ENCODE measurements around the gene RNF11. TPM values are rescaled to one million over a fixed set of nuclear protein-coding genes. Genes with fewer than 3 reads are reported as not detected.
"Not testable (repeated sequence)": the region's sequence is repeated elsewhere in the genome, so short reads cannot be mapped to it uniquely, and the experiment has no call there.

The RNF11 gene, protein sequence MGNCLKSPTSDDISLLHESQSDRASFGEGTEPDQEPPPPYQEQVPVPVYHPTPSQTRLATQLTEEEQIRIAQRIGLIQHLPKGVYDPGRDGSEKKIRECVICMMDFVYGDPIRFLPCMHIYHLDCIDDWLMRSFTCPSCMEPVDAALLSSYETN
- total RNA-seq: 10 to 100 TPM; 35.1 to 35.3 TPM

DNA sequence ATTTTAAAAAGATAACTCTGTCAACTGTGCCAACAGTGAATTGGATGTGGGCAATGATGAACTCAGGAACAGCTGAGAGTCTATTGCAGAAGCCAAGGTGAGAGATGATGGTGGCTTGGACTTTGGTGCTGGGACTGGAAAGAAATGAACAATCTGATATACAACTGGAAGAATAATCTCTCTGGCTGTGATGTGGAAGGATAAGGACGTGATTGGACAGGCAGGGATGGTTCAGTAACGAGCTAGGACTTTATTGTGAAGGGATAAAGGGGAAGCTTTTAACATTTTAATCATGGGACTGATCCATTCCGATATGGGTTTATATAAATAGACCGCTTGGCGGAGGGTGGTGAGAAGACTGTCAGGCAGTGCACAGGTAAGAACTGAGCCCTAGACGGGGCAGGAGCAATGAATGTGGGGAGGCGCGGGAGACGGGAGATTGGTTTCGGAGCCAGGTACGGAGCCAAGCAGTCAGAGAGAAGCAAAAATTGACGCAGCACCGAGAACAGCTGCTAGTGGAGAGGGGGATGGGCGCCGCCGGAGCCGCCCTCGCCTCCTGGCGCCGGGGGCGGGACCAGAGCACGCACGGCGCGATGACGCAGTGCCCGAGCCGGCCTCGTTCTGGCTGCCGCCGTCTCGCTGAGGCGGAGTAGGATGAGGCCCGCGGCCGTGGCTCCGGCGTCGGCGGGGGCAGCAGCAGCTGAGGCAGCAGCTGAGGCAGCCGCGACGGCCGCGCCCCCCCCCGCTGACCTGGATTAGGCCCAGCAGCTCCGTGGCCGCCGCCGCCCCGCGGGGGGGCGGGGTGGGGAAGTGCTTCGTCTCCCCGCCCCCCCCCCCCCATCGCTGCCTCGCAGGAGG lies at the start of gene RNF11:
Gene RNF11 (plus strand): TSS at position 601 of the 858 bp plus-strand sequence. CDS start 484 bp downstream, outside the sequence.
- ChIA-PET POLR2A (interaction anchor here (0.8 kb wide), 1 partner anchor 15 kb away, joined by 3 read pairs; no protein-coding TSS in a partner anchor), CTCF (interaction anchor here (1.1 to 1.5 kb wide), 4 partner anchors 21 to 58 kb away, joined by 3 to 4 read pairs (median 3); no protein-coding TSS in a partner anchor)

DNA sequence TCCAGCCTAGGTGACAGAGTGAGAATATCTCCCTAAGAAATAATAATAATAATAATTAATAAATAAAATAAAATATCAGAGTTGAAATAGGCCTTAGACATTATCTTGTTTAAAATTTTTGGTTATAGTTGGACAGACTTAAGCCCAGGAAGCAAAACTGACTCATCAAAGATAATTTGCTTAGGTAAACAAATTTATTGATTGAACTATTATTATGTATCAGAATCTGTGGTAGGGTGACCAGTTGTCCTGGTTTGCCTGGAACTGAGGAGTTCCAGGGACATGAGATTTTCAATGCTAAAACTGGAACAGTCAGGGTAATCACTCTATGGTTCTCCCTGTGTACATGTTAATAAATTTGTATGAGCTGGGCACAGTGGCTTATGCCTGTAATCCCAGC lies 47.8 kb upstream of the RNF11 start:
- POLR2A ChIA-PET: no interaction called here
- CTCF ChIA-PET: interaction anchor here (0.7 to 1.9 kb wide), 10 partner anchors 9 to 421 kb away, joined by 3 to 8 read pairs (median 5); no protein-coding TSS in a partner anchor

DNA sequence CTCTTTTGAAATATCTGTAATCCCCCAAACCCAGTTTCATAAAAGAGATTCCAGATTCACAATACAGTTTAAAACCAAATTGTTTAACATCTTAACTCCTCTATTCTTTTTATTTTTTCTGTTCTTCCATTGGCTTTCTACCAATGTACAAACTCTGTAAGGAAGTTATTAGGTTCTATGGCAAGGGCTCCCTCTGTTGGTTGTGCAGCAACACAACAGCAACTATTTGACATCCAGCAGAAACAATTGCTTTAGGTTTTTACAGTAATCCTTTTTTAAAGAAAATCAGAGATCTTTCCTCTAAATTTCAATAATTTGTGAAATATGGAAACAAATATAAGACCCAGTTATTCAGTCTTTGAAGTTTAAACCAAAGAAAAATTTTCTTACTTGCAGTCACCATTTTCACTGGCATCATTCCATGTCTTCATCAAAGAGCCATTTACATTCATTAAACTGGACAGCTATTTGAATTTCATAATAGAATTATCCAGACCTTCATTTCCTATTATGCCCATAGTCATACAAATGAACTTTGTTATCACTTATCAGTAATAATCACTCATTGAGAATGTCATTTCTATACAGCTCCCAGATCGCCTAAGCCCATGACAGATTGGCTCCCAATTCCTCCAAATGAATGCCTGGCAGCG lies 46.5 kb upstream of the RNF11 start:
- ChIA-PET POLR2A (no interaction called here), CTCF (interaction anchor here (0.7 to 1.9 kb wide), 12 partner anchors 9 to 422 kb away, joined by 3 to 8 read pairs (median 5); no protein-coding TSS in a partner anchor)

DNA sequence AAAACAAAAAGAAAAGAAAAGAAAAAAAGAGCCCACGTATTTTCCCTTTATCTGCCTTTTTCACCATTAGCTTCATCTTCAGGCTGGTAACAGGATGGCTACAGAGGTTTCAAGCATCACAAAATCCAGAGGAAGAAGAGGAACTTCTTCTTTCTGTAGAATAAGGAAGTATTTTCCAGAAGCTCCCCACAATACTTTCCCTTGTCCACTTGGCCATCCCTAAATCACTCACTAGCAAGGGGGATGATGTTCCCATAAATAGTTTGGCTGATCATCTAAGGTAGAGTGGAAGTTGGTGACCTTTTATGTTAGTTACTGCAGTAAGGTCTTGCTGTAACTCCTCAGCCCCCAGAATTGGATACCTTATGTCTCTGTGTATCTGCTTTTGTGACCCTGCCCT lies 45.1 kb upstream of the RNF11 start:
- CTCF ChIA-PET: interaction anchor here (0.8 to 2.5 kb wide), 7 partner anchors 11 to 416 kb away, joined by 3 to 15 read pairs (median 5); partner anchors contain the start of gene RNF11
- POLR2A ChIA-PET: no interaction called here

DNA sequence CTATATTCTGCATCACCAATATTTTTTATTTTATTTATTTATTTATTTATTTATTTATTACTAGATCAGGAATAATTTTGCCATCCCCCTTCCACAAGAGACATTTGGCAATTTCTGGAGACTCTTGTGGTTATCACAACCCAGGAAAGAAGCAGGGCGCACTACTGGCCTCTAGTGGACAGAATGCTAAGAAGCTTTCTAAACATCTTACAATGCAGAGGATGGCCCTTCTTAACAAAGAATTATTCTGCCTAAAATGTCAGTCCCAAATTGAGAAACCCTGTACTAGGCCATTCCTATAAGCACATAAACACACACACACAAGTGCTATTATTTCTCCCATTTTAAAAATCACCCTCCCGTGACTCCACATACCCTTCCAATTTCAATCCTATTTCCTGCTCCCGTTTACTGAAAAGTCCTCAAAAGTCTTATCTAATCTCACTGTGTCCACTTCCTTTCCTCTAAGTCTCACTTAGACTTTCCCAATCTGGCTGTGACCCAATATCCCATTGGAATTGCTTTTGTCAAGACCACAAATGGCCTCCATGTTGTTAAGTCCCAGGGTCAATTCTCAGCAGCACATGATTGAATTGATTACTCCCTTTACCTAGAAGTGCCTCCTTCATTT lies 43.7 kb upstream of the RNF11 start:
- CTCF ChIA-PET: interaction anchor here (0.6 to 2.5 kb wide), 6 partner anchors 11 to 320 kb away, joined by 3 to 15 read pairs (median 5); no protein-coding TSS in a partner anchor
- POLR2A ChIA-PET: no interaction called here

DNA sequence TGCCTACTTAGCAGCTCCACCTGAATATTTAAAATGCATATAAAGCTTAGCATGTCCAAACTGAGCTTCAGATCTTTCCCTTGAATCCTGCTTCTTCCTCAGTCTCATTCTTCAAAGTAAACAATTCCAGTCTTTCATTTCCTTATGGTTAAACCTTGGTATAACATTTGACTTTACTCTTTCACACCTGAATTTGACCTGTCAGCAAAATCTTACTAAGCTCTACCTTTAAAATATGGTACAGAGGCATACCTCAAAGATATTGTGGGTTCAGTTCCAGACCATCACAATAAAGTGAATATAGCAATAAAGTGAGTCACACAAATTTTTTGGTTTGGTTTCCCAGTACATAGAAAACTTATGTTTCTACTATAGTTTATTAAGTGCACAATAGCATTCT lies 42.5 kb upstream of the RNF11 start:
- CTCF ChIA-PET: interaction anchor here (0.8 to 2.4 kb wide), 3 partner anchors 10 to 419 kb away, joined by 3 to 7 read pairs (median 3); no protein-coding TSS in a partner anchor
- POLR2A ChIA-PET: no interaction called here

DNA sequence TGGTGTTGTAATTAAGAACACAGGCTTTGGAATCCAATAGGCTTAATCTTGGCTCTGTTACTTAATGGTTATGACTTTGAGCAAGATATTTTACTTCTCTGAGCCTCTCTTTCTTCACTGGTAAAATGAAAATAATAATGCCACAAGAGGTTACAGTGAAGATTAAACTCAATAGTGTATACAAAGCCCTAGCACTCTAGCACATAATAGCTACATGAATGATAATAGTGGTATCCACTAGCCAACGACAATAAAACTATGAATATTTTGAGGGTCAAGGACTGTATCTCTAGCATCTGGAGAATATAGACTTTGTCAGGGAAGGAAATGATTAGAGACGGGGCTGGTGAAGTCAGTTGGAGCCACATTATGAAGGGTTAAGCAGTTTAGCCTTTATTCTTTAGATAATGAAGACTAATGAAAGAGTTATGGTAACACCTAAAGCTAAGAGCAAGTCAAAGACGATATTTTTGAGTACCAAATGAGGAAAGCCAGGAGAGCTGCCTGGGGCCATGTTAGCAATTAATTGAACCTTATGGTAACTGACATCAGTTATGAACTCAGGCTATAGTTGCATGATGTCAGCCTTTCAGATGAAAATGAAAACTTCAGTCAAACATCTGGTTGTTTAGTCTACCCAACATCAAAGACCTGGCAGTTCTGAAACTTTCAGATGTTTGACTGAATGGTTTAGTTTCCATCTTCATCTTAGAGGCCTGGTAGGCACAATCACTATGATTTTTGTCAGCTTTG lies 32.8 kb upstream of the RNF11 start:
- POLR2A ChIA-PET: no interaction called here
- CTCF ChIA-PET: interaction anchor here (1.9 kb wide), 1 partner anchor 11 kb away, joined by 7 read pairs; no protein-coding TSS in a partner anchor

DNA sequence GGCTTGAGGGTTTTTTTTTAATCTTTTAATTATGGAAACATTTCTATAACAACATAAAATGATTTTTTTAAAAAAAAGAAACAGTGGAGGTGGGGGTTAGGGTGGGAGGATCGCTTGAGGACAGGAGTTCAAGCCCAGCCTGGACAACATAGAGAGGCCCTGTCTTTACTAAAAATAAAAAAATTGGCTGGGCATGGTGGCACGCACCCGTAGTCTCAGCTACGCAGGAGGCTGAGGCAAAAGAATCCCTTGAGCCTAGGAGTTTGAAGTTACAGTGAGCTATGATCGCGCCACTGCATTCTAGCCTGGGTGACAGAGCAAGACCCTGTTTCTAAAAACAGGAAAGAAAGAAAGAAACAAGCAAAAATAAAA lies 32.2 kb upstream of the RNF11 start:
- CTCF ChIA-PET: interaction anchor here (1.9 kb wide), 1 partner anchor 12 kb away, joined by 7 read pairs; no protein-coding TSS in a partner anchor
- POLR2A ChIA-PET: no interaction called here

DNA sequence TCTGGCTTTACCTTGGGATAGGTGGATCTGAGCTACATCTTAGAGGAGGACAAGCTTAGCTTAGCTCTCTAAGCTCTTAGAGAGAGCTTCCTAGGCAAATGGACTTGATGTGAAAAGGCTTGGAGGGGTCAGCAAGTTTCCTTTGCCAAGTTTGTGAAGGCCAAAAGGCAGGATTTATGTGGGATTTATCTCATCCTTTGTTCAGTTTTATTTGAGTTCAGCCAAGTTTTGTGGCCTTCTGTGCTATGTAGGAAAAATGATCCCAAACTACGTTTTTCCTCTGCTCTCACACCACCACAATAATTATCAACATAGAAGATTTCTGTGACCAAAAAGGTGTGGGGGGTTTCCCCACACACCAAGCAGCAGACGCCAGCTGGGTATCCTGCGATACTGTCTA lies 26.0 kb upstream of the RNF11 start:
- POLR2A ChIA-PET: no interaction called here
- CTCF ChIA-PET: interaction anchor here (1.1 kb wide), 1 partner anchor 17 kb away, joined by 3 read pairs; no protein-coding TSS in a partner anchor

DNA sequence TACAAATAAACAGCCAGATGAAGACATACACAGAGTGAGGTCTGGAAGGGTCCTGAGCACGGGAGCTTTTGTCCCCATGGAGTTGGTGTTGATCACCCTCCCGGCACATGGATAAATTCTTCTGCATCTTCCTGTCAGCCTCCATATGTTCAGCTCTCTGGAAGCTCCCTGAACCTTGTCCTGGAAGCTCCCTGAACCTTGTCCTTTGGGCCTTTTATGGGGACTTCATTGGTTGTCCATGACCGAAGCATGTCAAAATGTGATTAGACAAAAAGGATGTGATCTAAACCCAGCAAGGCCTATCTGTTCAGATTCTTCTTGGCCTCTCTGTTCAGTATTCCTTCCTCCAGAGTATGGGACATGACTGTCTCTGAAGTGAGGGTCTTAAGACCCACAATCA lies 25.4 kb upstream of the RNF11 start:
- CTCF ChIA-PET: interaction anchor here (1.1 kb wide), 1 partner anchor 18 kb away, joined by 3 read pairs; no protein-coding TSS in a partner anchor
- POLR2A ChIA-PET: no interaction called here

DNA sequence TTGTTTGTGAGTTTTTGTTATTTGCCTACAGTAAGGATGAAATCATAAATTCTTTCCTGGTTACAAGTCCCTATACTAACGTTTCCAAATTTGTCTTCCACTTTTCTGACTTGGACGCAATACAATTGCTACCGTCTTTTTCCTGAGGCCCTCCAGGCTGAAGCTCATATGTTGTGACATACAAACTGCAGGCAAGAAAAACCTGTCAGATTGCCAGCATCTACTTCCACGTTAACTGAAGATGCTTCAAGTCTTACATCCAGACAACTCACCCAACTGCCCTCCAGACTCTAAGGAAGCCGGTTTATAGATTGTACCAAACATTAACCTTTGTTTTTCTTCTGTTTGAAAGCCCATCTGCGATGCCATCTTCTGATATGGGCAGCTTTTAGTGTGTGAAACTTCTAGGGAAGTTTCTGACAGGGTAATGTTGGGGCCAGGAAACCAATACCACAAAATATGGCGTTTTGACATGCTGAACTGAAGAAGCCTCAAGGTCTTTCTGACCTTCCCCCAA lies 21.4 kb upstream of the RNF11 start:
- ChIA-PET CTCF (interaction anchor here (1.1 to 1.2 kb wide), 2 partner anchors 21 to 82 kb away, joined by 4 to 5 read pairs; partner anchors contain the start of gene RNF11), POLR2A (no interaction called here)

DNA sequence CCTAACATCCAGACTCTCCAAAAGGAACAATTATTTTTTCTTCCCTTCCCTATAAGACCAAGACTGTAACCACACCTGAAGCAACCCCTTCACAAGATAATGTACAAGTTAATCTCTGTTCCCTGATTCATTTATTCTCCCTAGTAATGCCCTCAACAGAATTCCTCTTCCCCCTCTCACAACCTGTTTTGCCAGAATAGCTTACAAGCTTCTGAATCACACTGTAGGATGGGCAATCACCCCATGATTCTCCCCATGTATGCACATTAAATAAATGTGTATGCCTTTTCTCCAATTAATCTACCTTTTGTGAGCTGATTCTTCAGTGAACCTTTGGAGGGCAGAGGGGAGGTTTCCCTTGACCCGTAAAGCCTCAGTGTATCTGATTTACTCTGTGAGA lies 20.9 kb upstream of the RNF11 start:
- CTCF ChIA-PET: interaction anchor here (1.1 to 1.2 kb wide), 2 partner anchors 21 to 82 kb away, joined by 4 to 5 read pairs; partner anchors contain the start of gene RNF11
- POLR2A ChIA-PET: no interaction called here

DNA sequence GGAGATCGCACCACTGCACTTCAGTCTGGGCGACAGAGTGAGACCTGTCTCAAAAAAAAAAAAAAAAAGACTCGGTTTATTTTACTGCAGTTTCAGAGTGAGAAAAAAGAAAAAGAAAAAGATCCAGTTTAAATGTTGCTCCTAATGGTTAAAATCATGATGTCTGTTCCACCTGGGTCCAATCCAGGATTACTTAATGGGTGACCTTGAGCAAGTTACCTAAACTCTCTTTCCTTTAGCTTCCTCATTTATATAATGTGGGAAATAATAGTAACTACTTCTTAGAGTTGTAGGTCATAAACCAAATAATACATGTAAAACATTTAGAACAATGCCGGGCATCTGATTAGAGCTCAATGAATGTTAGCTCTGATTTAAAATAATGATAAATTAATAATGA lies 19.4 kb upstream of the RNF11 start:
- ChIA-PET POLR2A (no interaction called here), CTCF (no interaction called here)

DNA sequence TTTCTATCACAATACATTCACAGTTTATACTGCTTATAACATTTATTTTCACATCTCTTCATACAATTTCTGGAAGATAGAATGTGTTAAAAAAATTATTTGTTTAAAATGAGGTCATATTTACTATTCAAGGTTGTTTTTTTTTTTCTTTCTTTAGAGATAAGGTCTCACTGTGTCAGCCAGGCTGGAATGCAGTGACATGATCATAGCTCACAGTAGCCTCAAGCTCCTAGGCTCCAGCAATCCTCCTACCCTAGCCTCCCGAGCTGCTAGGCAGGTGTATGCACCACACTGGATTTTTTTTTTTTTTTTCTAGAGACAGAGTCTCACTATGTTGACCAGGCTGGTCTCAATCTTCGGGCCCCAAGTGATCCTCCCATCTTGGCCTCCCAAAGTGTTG lies 19.0 kb upstream of the RNF11 start:
- ChIA-PET POLR2A (no interaction called here), CTCF (no interaction called here)

DNA sequence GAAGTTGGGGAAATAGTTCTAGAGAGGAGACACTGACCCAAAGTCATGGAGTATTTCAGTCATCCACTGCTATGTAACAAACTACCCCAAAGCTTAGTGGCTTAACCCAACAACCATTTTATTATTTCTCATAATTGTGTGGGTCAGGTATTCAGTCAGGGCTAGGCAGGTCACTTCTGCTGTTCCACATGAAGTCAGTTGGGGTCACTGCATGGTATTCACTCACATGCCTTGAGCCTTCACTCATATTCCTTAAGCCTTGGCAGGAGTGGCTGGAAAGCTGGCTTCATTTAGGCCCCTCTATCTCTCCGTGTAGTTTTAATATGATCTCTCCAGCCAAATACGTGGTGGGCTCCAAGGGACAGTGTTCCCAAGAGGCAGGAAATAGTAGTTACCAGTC lies 17.5 kb upstream of the RNF11 start:
- ChIA-PET CTCF (interaction anchor here (0.6 kb wide), 1 partner anchor 59 kb away, joined by 3 read pairs; no protein-coding TSS in a partner anchor), POLR2A (no interaction called here)

DNA sequence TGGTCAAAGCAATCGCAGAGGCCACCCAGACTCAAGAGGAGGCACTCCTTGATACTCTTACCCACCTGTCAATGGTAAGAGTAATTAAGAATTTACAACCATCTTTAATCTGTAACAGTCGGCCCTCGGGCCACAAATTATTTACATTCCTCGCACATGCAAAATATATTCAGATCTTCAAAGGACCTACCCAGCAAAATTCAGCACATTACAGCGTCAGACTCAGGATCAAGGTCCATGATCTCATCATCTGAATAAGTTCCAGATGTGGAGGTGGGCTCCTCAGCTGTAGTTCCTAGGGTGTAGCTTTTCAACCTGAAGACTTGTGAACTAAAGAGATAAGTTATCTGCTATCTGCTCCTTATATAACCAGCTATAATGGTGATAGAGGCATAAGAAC lies 17.1 kb upstream of the RNF11 start:
- POLR2A ChIA-PET: no interaction called here

DNA sequence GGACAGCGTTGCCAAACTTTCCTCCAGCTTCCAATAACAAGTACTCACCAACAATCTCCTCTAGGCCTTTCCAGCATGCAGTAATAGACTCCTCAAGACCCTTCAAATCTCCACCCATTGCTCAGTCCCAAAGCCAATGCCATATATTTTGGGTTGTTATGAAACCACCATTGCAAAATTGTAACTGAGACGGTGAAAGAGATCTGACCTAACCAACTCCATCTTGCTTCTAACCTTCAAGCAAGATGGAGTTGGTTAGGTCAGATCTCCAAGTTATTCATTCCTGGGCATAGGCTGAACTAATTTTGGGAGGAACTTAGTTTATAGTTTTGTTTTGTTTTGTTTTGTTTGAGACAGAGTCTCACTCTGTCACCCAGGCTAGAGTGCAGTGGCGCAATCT lies 14.5 kb upstream of the RNF11 start:
- CTCF ChIA-PET, POLR2A ChIA-PET: not testable (repeated sequence)

More for the DNA sequence above, 17.1 kb upstream of the RNF11 start:
- CTCF ChIA-PET: no interaction called here

DNA sequence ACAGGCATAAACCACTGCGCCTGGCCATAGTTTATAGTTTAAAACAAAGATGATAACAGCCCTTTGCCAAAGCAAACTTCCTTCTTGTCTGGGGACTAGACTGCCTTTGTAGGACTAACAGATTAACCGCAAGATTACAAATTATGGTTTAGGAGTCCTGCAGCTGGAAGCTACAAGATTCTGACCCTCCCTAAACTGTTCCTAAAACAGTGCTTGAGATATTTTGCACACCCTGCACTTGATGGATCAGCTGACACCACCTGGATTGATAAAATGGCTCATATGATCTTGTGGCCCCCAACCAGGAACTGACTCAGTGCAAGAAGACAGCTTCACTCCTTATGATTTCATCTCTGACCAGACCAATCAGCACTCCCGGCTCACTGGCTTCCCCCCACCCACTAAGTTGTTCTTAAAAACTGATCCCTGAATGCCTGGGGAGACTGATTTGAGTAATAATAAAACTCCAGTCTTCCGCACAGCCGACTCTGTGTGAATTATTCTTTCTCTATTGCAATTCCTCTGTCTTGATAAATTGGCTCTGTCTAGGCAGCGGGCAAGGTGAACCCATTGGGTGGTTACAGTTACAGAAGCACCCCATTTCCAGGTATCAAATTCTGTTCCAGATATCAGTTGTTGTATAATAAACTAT lies 13.8 kb upstream of the RNF11 start:
- ChIA-PET CTCF (no interaction called here), POLR2A (no interaction called here)

Measured in activated CD8-positive, alpha-beta memory T cell treated with anti-CD3 and anti-CD28 coated beads for 36 hours (primary cell).